Measurements from ENCODE around the gene PARD3B.

PARD3B gene

DNA sequence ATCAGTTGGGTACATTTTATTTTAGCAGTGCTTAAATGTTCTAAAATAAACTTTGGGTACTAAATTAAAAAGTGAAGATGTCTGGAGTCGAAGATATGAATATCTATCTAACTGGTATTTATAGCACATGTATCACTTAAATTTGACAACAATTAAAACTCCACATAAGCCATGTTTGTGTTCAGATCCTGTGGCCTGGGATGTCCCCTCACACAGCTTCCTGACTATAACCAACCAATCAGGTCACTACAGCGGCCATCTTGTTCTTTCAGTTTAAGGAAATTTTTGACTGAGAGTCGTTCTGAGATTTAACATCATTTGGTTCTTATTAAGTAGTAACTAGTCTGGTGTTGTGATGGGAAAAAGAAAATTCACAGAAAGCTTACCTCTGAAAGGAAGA, 966.4 kb downstream of the PARD3B start:
- DNase-seq (ENCODE audit: low spot score): no peak

GRCh38 chr2:205520311-205520710, 975.0 kb downstream of the PARD3B start:
- no peak for DNase-seq (ENCODE audit: low spot score)

- DNase-seq (ENCODE audit: low spot score): peak; percentile 71
Measured at GRCh38 chr2:205524656-205525055, 979.4 kb downstream of the PARD3B start.

GRCh38 chr2:205527801-205528200, 982.5 kb downstream of the PARD3B start:
- DNase-seq (ENCODE audit: low spot score): no peak

GRCh38 chr2:205531072-205531471, 985.8 kb downstream of the PARD3B start:
- no peak for DNase-seq (ENCODE audit: low spot score)

DNA sequence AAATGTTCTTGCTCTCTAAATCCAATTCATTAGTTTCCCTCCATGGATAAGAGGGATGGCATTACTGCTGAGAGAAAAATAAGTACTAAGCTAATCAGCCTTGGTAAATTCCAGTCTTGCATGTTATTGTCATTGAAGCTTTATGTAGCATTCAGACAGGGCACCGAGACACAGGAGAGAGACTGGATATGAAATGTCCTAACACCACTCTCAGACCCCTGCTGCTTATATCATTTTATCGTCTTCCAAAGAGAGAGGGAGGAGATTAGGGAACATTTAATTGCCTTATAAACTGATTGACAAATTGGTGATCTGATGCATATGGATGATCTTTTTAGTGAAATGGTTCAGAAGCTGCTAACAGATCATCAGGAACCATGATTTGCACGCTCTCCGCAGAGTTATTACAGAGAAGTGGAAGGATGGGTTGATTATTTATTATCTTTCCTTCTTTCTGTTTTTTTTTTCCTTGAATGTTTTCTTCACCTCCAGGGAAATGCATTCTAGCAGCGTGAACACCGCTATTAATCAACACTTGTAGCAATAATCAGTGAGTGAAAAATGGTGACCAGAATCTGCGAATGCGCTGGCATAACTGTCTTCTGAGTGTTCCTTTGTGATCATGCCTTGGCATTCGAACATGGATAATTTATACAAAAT, 986.3 kb downstream of the PARD3B start:
- no peak for DNase-seq (ENCODE audit: low spot score)

DNA sequence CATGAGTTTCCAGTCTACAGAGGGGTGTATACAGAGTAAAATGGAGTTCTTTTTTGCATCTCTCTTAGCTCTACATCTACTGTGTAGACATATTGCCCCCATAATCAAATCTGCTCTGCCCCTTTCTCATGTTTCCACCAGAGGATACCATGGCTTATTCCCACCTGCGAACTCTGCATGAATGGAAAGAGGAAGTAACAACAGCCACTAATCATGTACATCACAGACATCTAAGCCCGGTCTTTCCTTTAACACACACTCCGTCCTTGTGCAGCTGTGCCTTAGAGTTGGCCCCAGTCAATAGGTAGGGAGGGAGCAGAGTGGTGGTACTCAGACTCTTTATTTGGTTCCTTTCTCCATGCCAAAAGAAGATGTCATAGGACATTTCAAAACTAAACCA, 989.7 kb downstream of the PARD3B start:
- no peak for DNase-seq (ENCODE audit: low spot score)

DNA sequence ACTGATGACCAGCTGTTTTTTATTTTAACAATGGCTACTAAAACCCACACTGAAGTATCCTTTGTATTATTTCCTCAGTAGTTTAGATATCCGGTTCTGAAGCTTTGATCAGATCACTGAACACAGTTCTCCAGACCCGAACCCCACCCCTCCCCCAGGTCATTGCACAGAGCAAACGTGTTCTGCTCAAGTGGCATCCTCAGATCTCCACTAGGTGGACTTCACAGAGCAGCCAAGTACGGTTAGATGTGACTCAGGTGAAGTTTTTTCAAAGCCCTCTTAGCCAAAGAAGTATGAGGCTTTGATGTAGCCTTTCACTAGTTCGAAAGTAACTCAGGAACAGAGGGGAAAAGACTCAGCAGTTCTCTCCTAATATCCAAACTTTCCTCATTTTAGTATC, 994.3 kb downstream of the PARD3B start:
- DNase-seq (ENCODE audit: low spot score): no peak

DNA sequence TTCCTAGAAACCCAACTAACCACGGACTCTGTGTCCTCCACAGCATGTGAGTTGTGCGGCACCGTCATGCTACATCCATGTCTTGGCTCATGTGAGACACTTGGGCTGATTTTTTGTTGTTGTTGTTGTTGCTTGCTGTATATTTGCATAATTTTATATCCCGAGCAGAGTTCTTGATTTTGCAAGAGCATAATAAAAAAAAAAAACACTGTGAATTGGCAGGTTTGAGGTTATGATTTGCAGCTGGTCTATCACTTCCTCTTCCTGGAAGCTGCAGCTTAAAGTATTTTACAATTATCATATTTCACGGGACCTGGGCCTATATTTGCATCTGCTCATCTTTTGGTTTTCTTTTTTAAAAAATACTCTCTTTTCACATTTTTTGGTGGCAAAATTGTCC, 994.8 kb downstream of the PARD3B start:
- no peak for DNase-seq (ENCODE audit: low spot score)

GRCh38 chr2:205543262-205543843, 998.1 kb downstream of the PARD3B start:
- DNase-seq (ENCODE audit: low spot score): no peak

DNA sequence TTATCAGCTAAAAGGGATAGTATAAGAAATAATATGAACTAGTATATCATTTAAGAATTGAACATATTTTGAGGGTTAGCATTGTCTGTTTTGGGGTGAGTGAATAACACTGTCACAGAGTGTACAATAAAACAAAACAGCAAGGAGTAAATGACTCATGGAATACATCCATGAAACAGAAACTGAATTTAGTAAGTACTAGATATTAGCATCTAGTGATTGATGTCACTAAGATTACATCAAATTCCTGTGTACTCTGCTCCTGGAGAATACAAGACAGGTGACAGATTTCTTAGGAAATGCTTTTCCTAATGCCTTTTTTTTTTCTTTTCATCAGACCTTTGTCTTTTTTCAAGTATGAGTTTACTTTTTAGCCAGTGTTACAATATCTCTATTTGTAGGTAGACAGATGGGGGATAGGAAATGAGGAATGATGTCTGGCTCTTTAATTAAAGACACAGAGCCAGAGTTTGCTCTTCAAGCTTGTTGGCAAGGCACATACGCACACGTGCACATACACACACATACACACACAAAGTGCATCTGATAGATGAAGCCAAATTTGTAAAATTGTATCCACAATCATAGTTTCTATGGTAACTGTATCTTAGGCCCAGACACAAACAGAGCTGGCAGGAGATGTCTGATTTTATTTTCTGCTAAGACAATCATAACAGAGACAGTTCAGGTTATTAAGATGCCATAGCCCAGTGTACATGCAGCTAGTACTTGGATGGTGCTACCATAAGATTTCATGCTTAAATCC, 998.8 kb downstream of the PARD3B start:
- DNase-seq (ENCODE audit: low spot score): no peak

- no peak for DNase-seq (ENCODE audit: low spot score)
Measured at GRCh38 chr2:205545971-205546816, 1000.9 kb downstream of the PARD3B start.

GRCh38 chr2:205555566-205556230, 1010.4 kb downstream of the PARD3B start:
- no peak for DNase-seq (ENCODE audit: low spot score)

DNA sequence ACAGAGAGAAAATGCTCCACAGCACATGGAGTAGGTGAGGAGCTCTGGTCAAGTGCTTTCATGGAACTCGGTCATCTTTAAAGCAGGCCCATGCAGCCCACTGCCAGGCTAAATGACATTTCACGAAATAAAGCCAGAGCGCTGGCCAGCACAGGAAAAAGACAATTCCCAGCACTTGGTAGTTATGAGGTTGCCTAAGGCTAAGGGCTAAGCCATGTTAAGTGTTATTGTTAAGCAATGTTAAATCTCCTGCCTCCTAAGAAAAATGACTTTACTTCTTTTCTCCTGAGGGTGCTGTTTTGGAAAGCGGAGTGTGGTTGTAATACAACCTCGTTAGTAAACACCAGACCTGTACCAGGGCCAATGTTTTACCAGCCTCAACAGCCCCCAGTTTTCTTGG, 1011.1 kb downstream of the PARD3B start:
- DNase-seq (ENCODE audit: low spot score): no peak

- DNase-seq (ENCODE audit: low spot score): no peak
Measured at GRCh38 chr2:205556841-205557539, 1011.7 kb downstream of the PARD3B start.

GRCh38 chr2:205557873-205558272, 1012.6 kb downstream of the PARD3B start:
- no peak for DNase-seq (ENCODE audit: low spot score)

DNA sequence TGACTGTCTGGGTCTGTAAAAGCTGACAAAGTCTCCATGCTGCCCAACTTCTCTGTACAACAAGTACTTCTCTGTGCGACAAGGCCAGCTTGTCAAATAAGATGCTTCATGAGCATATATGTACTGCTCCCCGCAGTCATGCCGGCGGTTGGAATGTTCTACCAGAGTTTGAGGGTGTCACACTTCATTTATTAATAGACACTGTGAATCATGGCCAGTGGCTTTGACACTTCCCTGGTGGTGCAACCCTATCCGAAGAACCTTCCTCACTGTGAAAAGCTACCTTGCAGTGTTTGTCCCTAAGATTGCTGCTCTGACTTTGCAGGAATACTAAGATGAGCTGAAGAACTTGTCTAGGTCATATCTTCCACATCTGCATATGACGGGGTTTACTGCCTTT, 1016.2 kb downstream of the PARD3B start:
- DNase-seq (ENCODE audit: low spot score): no peak

DNA sequence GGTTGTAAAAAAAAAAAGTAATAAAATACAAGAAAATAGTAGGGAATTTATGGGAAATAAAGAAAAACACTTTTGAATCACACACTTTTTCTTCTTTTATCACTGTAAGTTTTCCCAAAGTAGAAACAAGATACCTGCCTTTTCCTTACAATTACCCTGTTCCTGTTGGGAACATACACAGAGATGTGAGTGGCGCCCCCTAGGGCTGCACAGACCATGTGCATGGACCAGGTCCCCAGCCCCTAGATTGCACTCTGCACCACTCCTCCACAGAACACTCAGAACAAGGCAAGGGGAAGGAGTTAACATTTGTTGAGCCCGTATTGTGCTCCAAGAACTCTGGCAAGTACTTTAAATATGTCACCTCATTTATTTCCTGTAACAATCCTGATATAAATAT, 1018.4 kb downstream of the PARD3B start:
- DNase-seq (ENCODE audit: low spot score): no peak

DNA sequence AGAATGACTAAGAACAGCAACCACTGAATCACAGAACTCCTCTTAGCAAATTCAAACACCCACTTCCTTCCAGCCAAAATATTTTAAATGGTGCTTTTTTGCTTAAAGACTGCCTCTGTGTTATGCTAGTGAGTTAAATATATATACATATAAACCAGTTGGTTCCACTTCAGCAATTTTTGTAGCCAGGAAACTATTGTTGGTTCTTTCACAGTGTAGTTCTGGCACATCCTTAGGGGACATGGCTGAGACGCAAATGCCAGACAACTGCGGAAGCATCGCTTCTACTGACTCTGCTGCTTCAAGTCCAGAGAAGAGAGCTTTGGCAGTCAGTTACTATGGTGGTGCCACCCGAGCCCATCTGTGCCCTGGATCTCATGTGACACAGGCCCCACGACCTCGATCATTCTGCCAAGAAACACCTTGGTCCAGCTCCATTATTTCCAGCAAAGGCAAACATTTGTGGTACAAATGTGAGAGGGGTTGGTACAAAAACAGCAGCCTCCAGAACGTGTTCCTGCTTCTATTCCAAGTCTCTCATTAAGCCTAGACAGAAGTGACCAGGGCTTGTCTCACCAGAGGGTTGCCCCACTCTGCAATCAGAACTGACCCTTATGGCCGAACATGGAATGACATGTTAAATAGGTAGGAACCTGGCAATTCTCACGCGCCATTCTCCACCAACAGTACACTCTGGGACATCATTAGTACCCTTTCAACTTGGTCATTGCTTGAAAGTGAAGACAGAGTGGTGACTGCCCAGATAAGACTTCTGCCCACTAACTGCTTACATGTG, 1019.3 kb downstream of the PARD3B start:
- no peak for DNase-seq (ENCODE audit: low spot score)

DNA sequence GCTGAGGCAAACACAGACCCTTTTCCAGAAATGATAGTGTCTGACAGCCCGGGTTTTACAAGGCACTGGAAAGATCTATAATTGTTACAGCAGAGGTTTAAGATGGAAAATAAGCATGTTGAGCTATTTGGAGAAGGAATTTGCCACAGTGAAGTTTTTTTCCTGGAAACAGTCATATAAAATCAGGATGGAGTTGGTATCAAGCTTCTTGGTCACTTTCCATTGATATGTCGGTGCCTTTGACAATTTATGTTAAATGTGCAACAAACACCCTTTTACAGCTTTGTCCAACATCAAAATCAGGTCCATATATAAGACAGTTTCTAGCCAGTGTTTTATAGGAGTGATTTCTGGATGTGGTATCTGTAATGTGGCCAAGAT, 1019.9 kb downstream of the PARD3B start:
- no peak for DNase-seq (ENCODE audit: low spot score)

All from LoVo (cell line).